Stimulated activated CD4-positive, alpha-beta T cell treated with anti-CD3 and anti-CD28 coated beads, Interleukin-12 subunit alpha, Interleukin-12 subunit beta, amount 100 ng/mL, for 4 hours (primary cell): ENCODE data around the gene SCN8A.
"Not testable (repeated sequence)": the region's sequence is repeated elsewhere in the genome, so short reads cannot be mapped to it uniquely, and the experiment has no call there.

Experiments used
- DNase-seq: peaks from one replicate; pipeline ENCODE4 v3.0.0-alpha.2; 2020

The SCN8A gene

GRCh38 chr12:51591016-51591901 is at the start of gene SCN8A:
TSS of gene SCN8A (plus strand) at chr12:51591233. CDS start at chr12:51662818, 71,585 bp downstream.
- peak; percentile 54 for DNase-seq

- no peak for DNase-seq
Measured at GRCh38 chr12:51546097-51546496, 44.9 kb upstream of the SCN8A start.

- no peak for DNase-seq
Measured at GRCh38 chr12:51547606-51548005, 43.4 kb upstream of the SCN8A start.

- no peak for DNase-seq
Measured at GRCh38 chr12:51548241-51548640, 42.8 kb upstream of the SCN8A start.

GRCh38 chr12:51549637-51550036 is 41.4 kb upstream of the SCN8A start:
- no peak for DNase-seq

GRCh38 chr12:51568271-51569032 is 22.6 kb upstream of the SCN8A start:
- not testable (repeated sequence) for DNase-seq

GRCh38 chr12:51579321-51579850 is 11.6 kb upstream of the SCN8A start:
- no peak for DNase-seq

GRCh38 chr12:51589060-51589459 is 2.0 kb upstream of the SCN8A start:
- DNase-seq, result no peak

GRCh38 chr12:51589557-51590176 is 1.4 kb upstream of the SCN8A start:
- DNase-seq, result no peak

GRCh38 chr12:51590347-51591015 is 552 bp upstream of the SCN8A start:
- DNase-seq, result peak; percentile 74

- no peak for DNase-seq
Measured at GRCh38 chr12:51592034-51592705, 1.1 kb downstream of the SCN8A start.

- no peak for DNase-seq
Measured at GRCh38 chr12:51593021-51593420, 2.0 kb downstream of the SCN8A start.

- DNase-seq, result peak; percentile 5
Measured at GRCh38 chr12:51593539-51593938, 2.5 kb downstream of the SCN8A start.

GRCh38 chr12:51598156-51598555 is 7.1 kb downstream of the SCN8A start:
- DNase-seq, result no peak

- no peak for DNase-seq
Measured at GRCh38 chr12:51600721-51601120, 9.7 kb downstream of the SCN8A start.

- no peak for DNase-seq
Measured at GRCh38 chr12:51601241-51601640, 10.2 kb downstream of the SCN8A start.

- DNase-seq, result not testable (repeated sequence)
Measured at GRCh38 chr12:51605896-51606295, 14.9 kb downstream of the SCN8A start.

GRCh38 chr12:51607197-51607596 is 16.2 kb downstream of the SCN8A start:
- not testable (repeated sequence) for DNase-seq

- DNase-seq, result no peak
Measured at GRCh38 chr12:51620448-51620847, 29.4 kb downstream of the SCN8A start.

GRCh38 chr12:51621156-51621922 is 30.3 kb downstream of the SCN8A start:
- DNase-seq, result no peak

- no peak for DNase-seq
Measured at GRCh38 chr12:51622564-51622963, 31.5 kb downstream of the SCN8A start.
